Cardiac fibroblast (primary cell): ENCODE measurements around the gene CCDC12.

ENCODE experiments used
- DNase-seq, 2 donors: peaks; one replicate each; pipeline versions ENCODE4 v3.0.0 to v3.0.0-alpha.2; 2010; ENCODE audit warnings: low read depth in 2 of 2
- H3K4me3 ChIP-seq, 2 donors: replicated peaks in 1 of 2; 1 replicate in 1 of 2; 2 replicates in 1 of 2; pipeline ENCODE4 v1.5.1; 2011; ENCODE audit warnings: low read depth in 2 of 2, low read length in 2 of 2, mild to moderate bottlenecking in 2 of 2, moderate library complexity in 1 of 2
- TF ChIP-seq, protein P1 (sequence below): IDR thresholded peaks from one replicate; pipeline ENCODE4 v1.5.1; 2011; ENCODE audit warnings: low read depth, mild to moderate bottlenecking, low read length, inconsistent platforms

Gene CCDC12

DNA sequence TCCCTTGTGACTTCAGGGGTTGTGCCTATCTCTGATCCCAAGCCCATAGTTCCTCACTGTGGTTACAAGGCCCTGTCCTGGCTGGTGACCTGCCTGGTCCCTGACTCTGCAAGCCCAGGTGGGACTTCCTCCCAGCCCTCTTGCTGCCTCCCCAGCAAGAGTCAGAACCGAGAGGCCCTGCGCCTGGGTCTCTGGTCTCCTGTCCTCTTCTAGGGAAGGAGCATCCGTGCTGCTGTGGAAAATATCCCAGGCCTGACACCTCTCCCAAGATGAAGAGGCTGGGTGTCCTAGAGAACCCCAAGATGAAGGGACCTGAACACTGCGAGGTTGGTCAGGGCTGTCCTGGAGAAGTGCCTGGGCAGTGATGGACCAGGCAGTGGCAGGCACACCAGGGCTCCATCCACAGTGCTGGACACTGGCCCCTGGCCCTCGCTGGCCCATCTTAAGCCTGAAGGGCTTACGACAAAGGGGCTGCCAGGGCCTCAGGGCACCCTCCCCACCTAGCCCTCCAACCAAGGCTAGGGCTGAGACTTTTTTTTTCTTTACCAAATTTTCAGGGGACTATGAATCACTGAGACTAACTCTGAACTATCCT is 66.3 kb downstream of the CCDC12 start:
- TF ChIP-seq, protein P1, sequence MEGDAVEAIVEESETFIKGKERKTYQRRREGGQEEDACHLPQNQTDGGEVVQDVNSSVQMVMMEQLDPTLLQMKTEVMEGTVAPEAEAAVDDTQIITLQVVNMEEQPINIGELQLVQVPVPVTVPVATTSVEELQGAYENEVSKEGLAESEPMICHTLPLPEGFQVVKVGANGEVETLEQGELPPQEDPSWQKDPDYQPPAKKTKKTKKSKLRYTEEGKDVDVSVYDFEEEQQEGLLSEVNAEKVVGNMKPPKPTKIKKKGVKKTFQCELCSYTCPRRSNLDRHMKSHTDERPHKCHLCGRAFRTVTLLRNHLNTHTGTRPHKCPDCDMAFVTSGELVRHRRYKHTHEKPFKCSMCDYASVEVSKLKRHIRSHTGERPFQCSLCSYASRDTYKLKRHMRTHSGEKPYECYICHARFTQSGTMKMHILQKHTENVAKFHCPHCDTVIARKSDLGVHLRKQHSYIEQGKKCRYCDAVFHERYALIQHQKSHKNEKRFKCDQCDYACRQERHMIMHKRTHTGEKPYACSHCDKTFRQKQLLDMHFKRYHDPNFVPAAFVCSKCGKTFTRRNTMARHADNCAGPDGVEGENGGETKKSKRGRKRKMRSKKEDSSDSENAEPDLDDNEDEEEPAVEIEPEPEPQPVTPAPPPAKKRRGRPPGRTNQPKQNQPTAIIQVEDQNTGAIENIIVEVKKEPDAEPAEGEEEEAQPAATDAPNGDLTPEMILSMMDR, result no peak
- H3K4me3 ChIP-seq, result no peak overlapping the region
- DNase-seq, result no peak

DNA sequence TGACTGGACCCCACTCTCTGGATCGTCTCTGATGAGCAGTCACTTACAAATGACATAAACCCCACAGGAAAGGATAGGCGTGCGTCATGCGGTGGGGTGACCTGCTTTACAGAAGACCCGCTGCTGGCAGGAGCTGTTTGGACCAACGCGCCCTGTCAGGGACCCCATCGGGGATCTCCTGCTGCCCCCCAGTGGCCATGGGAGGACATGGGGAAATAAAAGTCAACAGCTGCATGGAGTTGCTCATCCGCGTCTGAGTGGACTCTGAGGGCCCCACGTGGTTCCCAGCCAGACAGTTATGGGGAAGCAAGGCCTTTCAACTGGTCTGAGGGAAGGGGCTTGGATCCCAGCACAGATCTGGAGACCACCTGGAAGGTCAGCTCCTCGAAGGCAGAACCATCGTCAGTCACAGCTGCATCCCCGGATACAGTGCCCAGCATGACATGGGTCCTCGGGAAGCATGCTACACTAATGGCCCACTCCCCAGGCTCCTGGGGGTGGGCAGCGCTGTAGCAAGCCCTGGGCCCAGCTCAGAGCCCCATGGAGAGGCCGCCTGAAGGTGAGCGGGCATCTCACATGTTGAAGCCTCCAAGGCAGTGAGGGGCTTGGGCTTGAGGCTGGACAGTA is 66.9 kb downstream of the CCDC12 start:
- DNase-seq, result peak; percentile 87 to 89

DNA sequence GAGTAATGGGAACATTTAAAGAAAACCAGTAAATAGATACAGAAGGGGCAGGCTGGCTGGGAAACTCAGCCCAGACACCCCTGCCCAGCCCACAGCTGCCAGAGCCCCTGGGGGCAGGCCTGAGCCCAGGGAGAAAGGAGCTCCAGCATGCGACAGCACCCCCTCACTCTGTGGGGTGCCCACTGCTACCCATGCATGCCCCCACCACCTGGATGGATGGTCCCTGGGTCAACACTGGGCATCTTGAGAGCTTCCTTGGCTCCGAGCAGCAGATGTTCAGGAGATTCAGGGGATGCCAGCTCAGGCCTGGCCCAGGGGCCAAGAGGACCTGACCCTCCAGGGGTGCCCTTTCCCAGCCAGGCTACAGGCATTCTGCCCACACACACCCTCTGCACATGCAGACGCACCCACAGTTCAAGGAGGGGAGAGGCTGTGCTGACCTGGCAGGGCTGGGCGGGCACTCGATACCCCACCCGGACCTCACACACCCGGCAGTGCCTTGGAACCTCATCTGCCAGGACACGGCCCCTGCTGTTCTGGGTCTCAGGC is 67.5 kb downstream of the CCDC12 start:
- H3K4me3 ChIP-seq, result no peak overlapping the region
- no peak for DNase-seq
- TF ChIP-seq, protein P1, result no peak

More for the DNA sequence above, 66.9 kb downstream of the CCDC12 start:
- TF ChIP-seq, protein P1, result peak; percentile 92
- H3K4me3 ChIP-seq, result no peak overlapping the region

DNA sequence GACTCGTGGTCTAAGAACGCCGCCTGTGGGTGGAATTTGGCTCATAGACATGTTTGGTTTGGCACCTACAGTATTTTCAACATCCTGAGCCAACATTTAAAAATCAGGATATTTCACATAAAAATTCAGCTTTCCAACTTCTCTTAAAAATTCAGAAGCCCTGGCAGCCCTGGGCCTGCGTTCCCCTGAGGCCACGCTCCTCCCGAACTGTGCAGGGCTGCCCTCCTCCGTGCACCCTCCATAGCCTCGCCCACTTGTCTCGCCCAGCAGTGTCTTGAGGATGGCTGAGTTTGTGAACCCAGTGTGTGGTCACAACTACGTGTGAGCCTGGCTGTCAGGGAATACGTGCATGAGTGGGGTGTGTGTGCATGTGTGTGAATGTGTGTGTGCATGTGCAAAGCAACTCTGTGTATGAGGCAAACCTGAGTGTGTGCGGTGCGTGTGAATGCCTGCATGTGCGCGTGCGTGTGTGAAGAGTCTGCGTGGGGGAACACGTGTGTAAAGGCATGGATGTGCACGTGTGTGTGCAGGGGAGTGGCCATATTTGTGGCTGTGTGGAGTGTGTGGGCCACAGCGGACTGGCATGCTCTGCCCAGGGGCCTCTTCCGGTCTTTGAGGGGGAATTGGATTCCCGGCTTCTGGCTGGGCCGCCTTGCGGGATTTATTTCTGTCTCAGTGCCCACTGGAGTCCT is 68.1 kb downstream of the CCDC12 start:
- DNase-seq, result peak; percentile 84 to 90
- TF ChIP-seq, protein P1, result no peak
- H3K4me3 ChIP-seq, result no peak overlapping the region

DNA sequence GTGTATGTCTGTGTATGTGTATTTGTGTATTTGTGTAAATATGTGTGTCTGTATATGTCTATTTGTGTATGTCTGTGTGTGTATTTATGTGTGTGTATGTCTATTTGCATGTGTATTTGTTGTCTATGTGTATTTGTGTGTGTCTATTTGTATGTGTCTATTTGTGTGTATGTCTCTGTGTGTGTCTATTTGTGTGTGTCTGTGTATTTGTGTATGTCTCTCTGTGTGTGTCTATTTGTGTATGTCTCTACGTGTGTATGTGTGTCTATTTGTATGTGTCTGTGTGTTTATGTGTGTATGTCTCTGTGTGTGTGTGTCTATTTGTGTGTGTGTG is 68.6 kb downstream of the CCDC12 start:
- DNase-seq, result no peak
- H3K4me3 ChIP-seq, result no peak overlapping the region
- TF ChIP-seq, protein P1, result peak; percentile 31

DNA sequence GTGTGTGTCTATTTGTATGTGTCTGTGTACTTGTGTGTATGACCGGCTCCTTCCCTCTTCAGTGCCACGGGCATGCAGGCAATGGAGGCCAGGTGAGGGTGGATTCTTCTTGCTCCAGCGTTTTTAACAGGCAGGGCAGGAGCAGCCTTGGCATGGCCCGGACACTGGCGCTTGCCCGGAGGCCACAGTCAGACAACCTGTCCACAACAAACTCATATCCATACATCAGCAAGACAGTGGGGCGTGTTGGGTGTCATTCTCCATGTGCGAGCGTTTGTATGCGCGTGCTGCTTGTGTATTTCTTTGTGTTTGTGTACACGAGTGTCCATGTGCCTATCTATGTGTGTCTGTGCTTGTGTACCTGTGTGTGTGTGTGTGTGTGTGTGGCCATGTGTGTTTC is 69.3 kb downstream of the CCDC12 start:
- no peak overlapping the region for H3K4me3 ChIP-seq
- no peak for DNase-seq
- TF ChIP-seq, protein P1, result no peak
